Right kidney (tissue), 1 donor: Measurements from ENCODE around the gene DCAF6.

Source experiments
- DNase-seq: peaks from one replicate; pipeline ENCODE4 v3.0.0-alpha.2; 2016

DCAF6 gene

DNA sequence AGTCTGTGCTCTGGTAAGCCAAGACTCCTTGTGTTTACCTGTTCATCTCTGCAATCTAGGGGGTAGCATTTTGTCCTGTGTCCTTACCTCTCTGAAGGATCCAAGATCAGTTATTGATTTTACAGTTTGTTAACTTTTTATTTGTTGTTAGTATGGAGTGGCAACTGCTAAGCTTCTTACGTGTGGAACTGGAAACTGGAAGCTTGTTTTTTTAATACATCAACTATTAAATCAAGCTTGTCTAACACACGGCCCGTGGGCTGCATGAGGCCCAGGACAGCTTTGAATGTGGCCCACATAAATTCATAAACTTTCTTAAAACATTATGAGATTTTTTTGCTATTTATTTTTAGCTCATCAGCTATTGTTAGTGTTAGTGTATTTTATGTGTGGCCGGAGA, 29.6 kb downstream of the DCAF6 start:
- no peak for DNase-seq

DNA sequence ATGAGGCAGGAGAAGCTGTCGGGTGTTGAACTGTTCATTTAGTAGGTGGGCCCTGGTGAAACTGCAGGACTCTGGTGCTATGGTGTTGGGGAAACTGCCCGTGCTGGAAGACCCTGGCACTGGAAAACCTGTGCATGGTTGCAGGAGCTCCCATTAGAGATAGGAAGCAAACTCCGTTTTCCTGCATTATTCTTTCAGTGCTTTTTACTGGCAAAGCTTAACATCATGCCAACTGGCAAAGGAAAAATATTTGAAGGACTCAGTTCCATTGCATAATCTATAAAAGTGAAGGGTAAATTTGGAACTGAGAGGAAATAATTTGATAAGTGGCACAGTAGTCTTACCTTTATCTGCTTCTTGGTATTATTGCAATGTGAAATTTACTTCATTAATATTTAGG, 32.1 kb downstream of the DCAF6 start:
- no peak for DNase-seq

GRCh38 chr1:167973832-167974231, 37.3 kb downstream of the DCAF6 start:
- DNase-seq = no peak

GRCh38 chr1:167974698-167975097, 38.2 kb downstream of the DCAF6 start:
- no peak for DNase-seq

DNA sequence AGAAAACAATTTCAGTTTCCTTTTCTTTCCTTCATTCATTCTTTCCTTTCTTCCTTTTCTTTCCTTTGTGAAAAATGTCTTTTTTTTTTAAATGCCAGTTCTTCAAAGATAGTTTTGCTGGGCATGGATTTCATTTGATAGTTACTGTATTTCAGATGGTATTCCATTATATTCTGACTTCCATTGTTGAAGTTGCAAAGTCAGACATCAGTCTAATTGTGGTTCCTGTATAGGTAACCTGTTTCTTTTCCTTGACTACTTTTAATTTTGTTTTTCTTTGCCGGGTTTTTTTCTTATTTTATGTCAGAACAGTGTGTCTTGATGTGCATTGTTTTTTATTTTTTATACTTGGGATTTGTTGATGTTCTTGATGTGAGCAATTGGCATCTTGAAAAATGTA, 40.8 kb downstream of the DCAF6 start:
- DNase-seq = no peak

GRCh38 chr1:167981933-167982332, 45.5 kb downstream of the DCAF6 start:
- DNase-seq = no peak

GRCh38 chr1:167983797-167984420, 47.4 kb downstream of the DCAF6 start:
- DNase-seq = no peak

- no peak for DNase-seq
Observed at GRCh38 chr1:167984886-167985489, 48.5 kb downstream of the DCAF6 start.

GRCh38 chr1:167987174-167987573, 50.7 kb downstream of the DCAF6 start:
- no peak for DNase-seq

DNA sequence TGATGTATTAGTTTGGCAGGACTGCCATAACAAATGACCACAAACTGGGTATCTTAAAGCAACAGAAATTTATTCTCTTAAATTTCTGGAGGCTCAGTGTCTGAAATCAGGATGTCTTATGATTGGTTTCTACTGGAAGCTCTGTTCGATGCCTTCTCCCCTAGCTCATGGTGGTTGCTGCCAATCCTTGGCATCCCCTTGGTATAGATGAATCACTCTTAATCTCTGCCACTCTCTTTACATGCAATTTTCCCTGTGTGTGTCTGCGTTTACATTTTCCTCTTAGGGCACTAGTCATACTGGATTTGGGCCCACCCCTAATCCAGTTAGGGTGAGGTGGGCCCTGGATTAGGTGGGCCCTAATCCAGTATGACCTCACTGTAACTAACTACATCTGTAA, 55.1 kb downstream of the DCAF6 start:
- DNase-seq = no peak

- no peak for DNase-seq
Observed at GRCh38 chr1:167993720-167994119, 57.2 kb downstream of the DCAF6 start.

DNA sequence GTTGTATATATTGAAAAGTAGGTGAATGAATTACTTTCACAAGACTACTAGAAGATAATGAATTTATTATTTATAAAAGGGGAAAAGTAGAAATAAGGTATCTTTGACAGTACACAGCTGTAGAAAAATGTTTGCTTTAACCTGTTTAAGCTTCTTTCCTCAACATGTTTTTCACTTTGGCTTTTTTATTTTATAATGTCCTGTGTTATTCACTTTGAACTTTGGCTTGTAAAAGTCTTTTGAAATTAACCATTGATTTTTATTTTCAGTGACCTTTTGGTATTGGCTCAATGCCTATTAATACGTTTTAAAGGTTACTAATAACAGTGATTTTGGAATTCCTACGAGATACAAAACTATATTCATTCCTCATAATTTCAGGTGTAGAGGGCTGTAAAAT, 58.1 kb downstream of the DCAF6 start:
- no peak for DNase-seq

- DNase-seq = no peak
Observed at GRCh38 chr1:167995038-167995437, 58.6 kb downstream of the DCAF6 start.

GRCh38 chr1:167996266-167996665, 59.8 kb downstream of the DCAF6 start:
- no peak for DNase-seq

DNA sequence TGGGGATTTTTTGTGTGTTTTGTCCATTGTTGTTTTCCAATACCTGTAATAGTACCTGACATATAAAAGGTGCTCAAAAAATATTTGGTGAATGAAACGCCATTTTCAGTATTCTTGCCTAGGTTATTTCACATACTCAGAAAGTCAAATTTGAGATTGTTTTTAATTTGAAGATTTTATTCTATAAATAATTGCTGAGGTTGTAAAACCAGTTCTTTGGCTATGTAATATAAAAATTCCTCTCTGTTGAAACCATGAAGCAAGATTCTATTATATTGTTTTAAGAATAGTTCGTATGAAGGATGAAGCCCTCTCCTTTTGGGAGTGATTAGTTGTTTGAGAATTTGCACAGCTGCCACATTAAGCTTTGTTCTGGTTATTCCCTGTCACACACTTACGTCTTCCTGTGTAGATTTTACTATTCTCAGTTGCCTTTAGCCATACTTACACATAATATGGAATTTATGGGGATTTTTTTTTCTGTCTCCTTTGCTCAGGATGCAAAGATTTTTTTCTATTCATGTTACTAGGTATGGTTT, 60.6 kb downstream of the DCAF6 start:
- DNase-seq = no peak

GRCh38 chr1:167999877-168000276, 63.4 kb downstream of the DCAF6 start:
- no peak for DNase-seq

DNA sequence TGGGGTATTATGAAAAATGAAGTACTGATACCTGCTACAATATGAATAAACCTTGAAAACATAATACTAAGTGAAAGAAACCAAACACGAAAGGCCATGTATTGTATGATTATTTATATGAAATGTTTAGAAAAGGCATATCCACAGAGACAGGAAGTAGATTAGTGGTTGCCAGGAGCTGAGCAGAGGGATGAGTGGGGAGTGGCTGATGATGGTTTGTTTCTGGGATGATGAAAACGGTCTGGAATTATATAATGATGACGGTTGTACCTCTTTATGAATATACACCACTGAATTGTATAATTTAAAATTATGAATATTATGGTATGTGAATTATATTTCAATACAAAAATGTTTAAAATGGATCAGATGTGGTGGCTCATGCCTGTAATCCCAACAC, 64.2 kb downstream of the DCAF6 start:
- DNase-seq = no peak

DNA sequence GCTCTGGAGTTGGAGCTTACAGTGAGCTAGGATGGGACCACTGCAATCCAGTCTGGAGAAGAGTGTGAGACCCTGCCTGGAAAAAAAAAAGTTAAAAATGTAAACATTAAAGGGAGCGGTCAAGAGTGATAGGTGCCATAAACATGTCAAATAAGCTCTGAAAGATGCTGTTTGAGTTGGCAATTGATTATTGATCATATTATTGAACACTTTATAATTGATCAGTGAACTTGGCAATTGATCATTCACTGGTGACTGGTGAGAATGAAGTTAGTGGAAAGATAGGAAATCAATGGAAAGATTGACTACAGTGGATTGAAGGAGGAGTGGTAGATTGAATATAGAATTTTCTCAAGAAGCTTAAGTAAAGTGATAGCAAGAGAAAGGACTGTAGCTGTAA, 64.7 kb downstream of the DCAF6 start:
- DNase-seq = no peak

- no peak for DNase-seq
Observed at GRCh38 chr1:168004531-168004930, 68.0 kb downstream of the DCAF6 start.

DNA sequence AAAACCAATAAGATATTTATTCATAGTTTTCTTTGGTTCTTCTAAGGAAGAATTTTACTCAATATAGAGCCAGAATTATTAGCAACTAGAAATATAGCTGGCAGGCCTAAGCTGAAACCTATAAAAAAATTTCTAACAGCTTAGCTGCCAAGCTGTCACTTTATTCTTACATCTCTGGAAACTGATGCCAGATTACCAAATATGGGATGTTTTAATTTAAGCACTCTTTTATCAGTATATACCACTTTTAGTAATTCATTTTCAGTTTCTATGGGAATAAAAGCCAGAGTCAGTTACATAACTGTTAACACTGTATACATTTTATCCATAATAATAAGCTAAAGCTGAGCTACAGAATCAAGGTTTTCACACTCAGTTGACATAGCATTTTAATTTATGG, 69.0 kb downstream of the DCAF6 start:
- no peak for DNase-seq

- no peak for DNase-seq
Observed at GRCh38 chr1:168007691-168008090, 71.2 kb downstream of the DCAF6 start.

- DNase-seq = no peak
Observed at GRCh38 chr1:168008595-168008994, 72.1 kb downstream of the DCAF6 start.

DNA sequence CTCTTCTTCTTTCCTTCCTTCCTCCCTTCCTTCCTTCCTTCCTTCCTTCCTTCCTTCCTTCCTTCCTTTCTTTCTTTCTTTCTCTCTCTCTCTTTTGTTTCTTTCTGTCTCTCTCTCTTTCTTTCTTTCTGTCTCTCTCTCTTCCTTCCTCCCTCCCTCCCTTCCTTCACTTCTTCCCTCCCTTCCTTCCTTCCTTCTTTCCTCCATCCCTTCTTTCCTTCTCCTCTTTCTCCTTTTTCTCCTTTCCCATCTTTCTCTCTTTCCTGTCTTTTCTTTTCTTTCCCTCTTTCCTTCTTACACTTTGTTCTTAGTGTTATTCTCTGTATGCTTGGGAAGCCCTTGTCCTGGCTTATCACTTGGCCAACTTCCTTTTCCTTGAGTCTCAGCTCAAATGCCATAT, 72.8 kb downstream of the DCAF6 start:
- DNase-seq = no peak

DNA sequence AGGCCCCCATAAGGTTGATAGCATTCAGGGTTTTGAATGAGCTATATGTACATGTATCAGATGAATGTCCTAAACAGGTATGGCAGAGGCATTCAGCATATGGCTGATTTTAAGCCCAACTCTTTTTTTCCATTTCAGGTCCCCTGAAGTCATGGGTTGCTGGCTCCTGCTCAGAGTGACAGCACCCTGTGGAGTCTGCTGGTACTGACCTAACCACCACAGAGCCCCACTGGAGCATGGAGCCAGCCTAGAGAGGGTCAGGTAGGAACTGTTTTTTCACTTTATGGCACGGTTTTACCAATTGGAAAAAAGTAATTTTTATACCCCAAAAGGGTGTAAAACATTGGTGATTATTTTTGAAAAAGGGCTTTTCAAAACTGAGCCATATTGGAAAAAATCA, 82.9 kb downstream of the DCAF6 start:
- no peak for DNase-seq

- DNase-seq = no peak
Observed at GRCh38 chr1:168031198-168031597, 94.7 kb downstream of the DCAF6 start.
